Astrocyte of the hippocampus (primary cell): ENCODE results near the gene TGFBI.

Experiments
- DNase-seq: peaks from one replicate; pipeline ENCODE4 v3.0.0; 2011; ENCODE audit warnings: low read depth, low spot score

The TGFBI gene

GRCh38 chr5:136025900-136026299, 2.9 kb upstream of the TGFBI start:
- DNase-seq: no peak

GRCh38 chr5:136026636-136027035, 2.2 kb upstream of the TGFBI start:
- no peak for DNase-seq

GRCh38 chr5:136027311-136027710, 1.5 kb upstream of the TGFBI start:
- no peak for DNase-seq

GRCh38 chr5:136028090-136028489, 698 bp upstream of the TGFBI start:
- DNase-seq: no peak

GRCh38 chr5:136030252-136030651, 1.5 kb downstream of the TGFBI start:
- DNase-seq: no peak

- no peak for DNase-seq
Observed at GRCh38 chr5:136030956-136031611, 2.3 kb downstream of the TGFBI start.

- DNase-seq: no peak
Observed at GRCh38 chr5:136031711-136032110, 2.9 kb downstream of the TGFBI start.

- DNase-seq: no peak
Observed at GRCh38 chr5:136032564-136032963, 3.8 kb downstream of the TGFBI start.

GRCh38 chr5:136033234-136033633, 4.4 kb downstream of the TGFBI start:
- DNase-seq: no peak

- no peak for DNase-seq
Observed at GRCh38 chr5:136033848-136034247, 5.1 kb downstream of the TGFBI start.

- DNase-seq: no peak
Observed at GRCh38 chr5:136034492-136034891, 5.7 kb downstream of the TGFBI start.

GRCh38 chr5:136034984-136035383, 6.2 kb downstream of the TGFBI start:
- DNase-seq: no peak

GRCh38 chr5:136035837-136036236, 7.0 kb downstream of the TGFBI start:
- DNase-seq: no peak

GRCh38 chr5:136036293-136036911, 7.6 kb downstream of the TGFBI start:
- no peak for DNase-seq

- peak; percentile 92 for DNase-seq
Observed at GRCh38 chr5:136037001-136037705, 8.4 kb downstream of the TGFBI start.

GRCh38 chr5:136038635-136039034, 9.8 kb downstream of the TGFBI start:
- DNase-seq: peak; percentile 66

- no peak for DNase-seq
Observed at GRCh38 chr5:136039202-136039601, 10.4 kb downstream of the TGFBI start.

GRCh38 chr5:136040746-136041415, 12.1 kb downstream of the TGFBI start:
- DNase-seq: peak; percentile 65

- no peak for DNase-seq
Observed at GRCh38 chr5:136042156-136042555, 13.4 kb downstream of the TGFBI start.

GRCh38 chr5:136042665-136043121, 13.9 kb downstream of the TGFBI start:
- peak; percentile 85 for DNase-seq

GRCh38 chr5:136043551-136043950, 14.8 kb downstream of the TGFBI start:
- DNase-seq: peak; percentile 68

GRCh38 chr5:136043968-136044610, 15.3 kb downstream of the TGFBI start:
- DNase-seq: no peak
